NCI-H526 treated with DMSO at 0.1 percent for 48 hours (cell line): ENCODE data around the gene CA10.

Source experiments
- DNase-seq: peaks from one replicate; lab custom pipeline; 2025; lab: John Stamatoyannopoulos, UW

Gene CA10

GRCh38 chr17:52048137-52048898 is 110.2 kb downstream of the CA10 start:
- DNase-seq, result no peak

GRCh38 chr17:52047086-52047485 is 111.4 kb downstream of the CA10 start:
- DNase-seq, result no peak

- no peak for DNase-seq
These were observed 117.3 kb downstream of the CA10 start for GRCh38 chr17:52041123-52041617.

DNA sequence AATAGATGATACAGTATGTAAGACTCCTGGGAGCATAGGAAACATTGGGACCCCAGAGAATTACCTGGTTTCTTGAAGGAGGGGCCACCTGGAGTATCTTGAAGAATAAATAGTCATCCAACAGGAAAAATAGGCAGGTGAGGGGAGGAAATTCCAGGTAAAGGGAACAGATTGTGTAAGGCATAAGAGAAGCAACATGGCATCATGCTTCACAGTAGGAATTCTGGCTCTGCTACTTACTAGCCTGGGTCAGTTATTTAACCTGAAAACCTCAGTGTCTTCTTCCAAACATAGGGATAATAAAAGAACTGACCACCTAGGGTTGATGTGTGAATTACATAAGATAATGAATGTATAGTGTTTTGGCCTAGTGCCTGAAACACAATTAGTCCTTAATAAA is 122.1 kb downstream of the CA10 start:
- no peak for DNase-seq

- DNase-seq, result no peak
These were observed 123.1 kb downstream of the CA10 start for GRCh38 chr17:52035336-52035915.

- DNase-seq, result no peak
These were observed 126.1 kb downstream of the CA10 start for GRCh38 chr17:52032454-52032853.

DNA sequence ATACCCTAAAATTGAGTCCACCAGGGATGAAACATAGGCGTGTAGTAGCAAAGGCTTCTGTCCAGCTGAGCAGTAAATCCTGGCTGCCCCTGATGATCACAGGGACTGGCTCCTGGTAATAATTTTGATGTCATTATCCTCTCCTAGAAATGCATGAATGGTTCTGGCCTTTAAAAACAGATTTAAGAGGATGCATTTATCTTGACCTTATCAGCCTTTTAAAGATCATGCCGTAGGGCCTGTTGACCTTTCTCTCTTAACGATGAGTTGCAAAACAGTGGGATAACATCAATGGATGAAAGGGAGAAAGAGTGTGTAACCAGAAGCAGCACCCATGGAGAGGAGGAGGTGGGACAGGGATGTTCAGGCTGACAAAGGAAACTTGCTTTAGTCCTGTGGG is 128.5 kb downstream of the CA10 start:
- DNase-seq, result no peak

DNA sequence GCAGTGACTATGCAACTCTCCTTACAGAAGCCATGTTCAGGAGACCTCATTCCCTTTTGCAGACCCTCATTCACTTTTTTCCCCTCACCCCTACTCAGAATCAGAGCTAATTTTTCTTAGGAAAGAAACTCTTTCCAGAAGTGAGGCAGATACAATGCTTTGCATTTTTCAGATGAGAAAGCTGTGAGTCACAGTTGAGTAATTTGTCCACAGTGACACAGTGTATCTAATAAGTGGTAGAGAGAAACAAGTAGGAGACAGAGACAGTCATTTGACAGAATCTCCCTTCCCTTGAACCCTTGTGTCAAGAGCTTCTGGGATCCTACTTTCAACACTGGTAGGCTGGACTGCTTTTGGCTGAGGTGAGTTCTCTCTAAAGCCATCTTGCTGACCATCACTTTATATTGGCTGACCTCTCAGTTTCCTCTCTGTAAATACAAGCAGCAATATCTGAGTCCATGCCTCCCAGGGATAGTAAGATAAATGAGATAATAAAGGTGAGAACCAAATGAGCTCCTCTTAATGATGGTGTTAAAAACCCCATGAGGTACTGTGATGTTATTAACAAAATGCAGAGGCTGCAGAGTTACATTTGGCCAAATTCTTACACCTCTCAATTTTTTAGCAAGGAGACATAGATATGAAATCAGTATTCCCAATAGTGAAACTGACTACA is 130.8 kb downstream of the CA10 start:
- no peak for DNase-seq

GRCh38 chr17:52027081-52027480 is 131.4 kb downstream of the CA10 start:
- DNase-seq, result no peak

GRCh38 chr17:52026075-52026474 is 132.4 kb downstream of the CA10 start:
- DNase-seq, result no peak

- no peak for DNase-seq
These were observed 133.3 kb downstream of the CA10 start for GRCh38 chr17:52025236-52025635.

DNA sequence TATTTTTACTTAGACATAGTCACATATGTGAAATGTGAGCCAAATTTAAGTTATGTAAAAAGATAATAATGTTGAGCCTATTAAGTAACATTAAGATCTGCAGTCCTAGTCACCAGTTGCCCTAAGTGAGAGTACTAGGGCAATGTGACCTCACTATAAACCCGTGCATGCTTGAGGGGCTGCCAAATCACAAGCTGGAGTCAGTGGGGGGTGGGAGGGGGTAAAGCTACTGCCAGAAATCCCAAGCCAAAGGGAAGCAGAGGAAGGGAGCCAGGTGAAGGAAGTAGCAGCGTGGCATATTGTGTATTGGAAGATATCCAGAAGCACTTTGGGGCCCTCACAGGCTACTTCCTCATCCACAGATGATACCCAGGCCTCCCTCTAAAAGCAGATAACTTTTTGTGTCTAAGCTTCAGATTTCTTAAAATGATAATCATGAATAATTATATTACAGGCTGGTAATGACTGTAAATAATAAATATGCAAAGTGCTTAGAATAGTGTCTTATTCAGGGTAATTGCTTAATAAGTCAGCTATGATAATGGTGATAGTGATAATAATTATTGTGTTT is 134.1 kb downstream of the CA10 start:
- DNase-seq, result no peak

GRCh38 chr17:52011064-52011463 is 147.4 kb downstream of the CA10 start:
- DNase-seq, result no peak

GRCh38 chr17:51999654-52000053 is 158.9 kb downstream of the CA10 start:
- DNase-seq, result no peak

- DNase-seq, result no peak
These were observed 160.8 kb downstream of the CA10 start for GRCh38 chr17:51997723-51998122.

DNA sequence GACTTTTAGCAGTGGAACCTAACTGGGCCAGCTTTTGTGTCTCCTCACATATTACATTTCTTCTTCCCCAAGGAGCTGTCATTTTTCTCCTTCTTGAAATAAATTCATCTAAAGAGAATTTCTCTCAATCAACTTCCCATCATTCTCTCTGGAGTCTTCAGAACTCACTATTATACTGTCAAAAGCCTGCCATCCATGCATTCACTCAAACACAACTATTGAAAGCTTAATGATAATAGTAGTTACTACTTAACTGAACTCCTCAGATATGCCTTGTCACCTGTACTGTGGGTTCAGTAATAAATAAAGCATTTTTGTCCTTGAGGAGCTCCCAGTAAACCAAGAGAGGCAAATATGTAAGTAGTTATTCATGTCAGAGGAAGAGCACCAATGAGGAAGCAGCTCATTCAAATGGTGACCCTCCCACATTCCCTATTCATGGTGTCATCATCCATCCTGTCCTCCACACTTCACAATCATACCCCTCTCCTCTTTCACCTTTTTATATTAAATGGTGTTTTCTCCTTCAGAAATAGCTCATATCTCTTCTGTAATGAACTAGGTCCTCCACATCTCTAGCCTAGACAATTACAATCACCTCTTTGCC is 162.6 kb downstream of the CA10 start:
- no peak for DNase-seq

- DNase-seq, result no peak
These were observed 165.6 kb downstream of the CA10 start for GRCh38 chr17:51992864-51993416.

- no peak for DNase-seq
These were observed 187.4 kb downstream of the CA10 start for GRCh38 chr17:51971121-51971520.

DNA sequence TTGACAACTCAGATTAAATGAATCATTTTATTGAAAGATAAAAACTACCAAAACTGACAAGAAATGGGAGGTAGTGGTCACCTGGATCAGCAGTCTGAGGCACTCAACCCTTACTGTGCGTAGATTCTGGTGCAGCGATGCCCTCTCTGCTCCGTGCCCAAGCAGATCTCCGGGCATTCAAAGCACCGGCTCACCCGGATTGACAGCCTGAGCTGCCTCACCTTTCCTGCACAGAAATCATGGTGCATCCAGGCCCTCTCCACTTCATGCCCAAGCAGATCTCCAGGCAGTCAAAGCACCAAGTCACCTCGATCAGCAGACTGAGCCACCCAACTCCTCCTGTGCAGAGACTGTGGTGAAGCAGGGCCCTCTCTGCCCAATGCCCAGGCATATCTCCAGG is 196.8 kb downstream of the CA10 start:
- no peak for DNase-seq

GRCh38 chr17:51957786-51958185 is 200.7 kb downstream of the CA10 start:
- no peak for DNase-seq

GRCh38 chr17:51955245-51955644 is 203.3 kb downstream of the CA10 start:
- no peak for DNase-seq

DNA sequence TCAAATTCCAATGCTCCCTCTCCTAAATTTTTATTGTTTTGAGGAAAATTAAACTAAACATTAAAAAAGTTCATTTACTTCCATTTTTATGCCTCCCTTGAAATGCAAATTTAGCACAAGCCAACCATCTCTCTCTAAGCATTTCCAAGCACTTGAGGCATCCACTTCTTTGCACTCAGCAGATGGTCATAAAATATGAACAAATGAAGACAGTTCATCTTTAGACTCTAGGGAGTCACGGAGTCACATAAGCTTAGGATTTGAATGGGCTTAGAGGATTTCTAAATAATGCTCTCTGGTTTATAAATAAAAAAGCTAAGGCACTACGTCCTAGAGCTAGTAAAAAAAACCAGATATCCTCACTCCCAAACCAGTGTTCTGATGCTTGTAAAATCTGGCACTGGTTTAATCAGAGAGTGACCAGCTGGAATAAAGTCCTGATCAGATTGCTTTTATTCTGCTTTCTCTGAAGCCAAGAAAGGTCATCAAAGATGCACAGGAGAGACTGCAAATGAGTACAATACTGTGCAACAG is 204.2 kb downstream of the CA10 start:
- no peak for DNase-seq
